EH (cell line): Measurements from ENCODE around the gene CYTH1.

Experiments
- DNase-seq: peaks from one replicate; pipeline ENCODE4 v3.0.0-alpha.2; 2015; ENCODE audit warnings: low read depth

The CYTH1 gene

GRCh38 chr17:78715000-78715771 lies 66.9 kb downstream of the CYTH1 start:
- DNase-seq = no peak

DNA sequence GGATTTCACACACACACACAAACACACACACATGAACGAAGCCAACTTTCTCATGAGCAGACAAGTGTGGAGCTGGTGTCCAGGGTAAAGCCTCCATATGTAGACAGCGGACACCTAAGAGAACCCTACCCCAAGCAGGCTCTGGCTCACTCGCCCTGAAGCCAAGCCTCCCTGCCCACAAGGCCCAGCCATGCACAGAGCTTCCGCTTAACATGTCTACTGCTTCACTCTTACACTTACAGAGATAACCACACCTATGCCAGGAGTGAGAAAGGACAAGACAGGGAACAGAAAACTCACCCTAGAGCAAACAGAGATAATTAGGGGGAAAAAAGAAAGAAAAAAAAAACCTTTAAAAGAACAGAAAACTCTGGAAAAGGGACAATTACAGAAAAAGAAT lies 67.5 kb downstream of the CYTH1 start:
- DNase-seq = no peak

DNA sequence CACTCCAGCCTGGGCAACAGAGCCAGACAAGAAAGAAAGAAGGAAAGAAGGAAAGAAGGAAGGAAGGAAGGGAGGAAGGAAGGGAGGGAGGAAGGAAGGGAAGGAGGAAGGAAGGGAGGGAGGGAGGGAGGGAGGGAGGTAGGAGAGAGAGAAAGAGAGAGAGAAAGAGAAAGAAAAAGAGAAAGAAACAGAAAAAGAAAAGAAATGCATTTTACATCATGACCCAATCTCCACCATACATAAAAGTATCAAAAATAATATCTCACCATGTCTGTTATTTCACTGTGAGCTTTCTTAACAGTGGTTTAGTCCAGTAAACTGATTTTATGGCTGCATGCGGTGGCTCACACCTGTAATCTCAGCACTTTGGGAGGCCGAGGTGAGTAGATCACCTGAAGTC lies 70.0 kb downstream of the CYTH1 start:
- DNase-seq = no peak

DNA sequence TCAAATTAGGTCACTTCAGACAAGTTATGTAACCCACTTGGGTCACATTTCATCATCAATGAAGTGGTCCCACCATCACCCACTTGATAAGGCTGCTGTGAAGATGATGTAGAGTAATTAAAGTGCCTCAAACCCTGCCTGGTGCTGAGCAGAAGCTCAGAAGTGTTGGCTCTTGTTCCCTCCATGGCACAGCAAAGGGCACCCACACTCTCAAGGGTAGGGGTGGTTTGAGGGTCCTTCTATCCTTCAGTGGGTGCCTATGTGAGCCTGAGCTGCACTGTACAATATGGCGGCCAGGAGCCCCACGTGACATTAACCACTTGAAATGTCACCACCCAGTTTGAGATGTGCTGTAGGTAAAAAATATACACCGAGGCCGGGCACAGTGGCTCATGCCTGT lies 71.5 kb downstream of the CYTH1 start:
- no peak for DNase-seq

GRCh38 chr17:78709751-78710181 lies 72.3 kb downstream of the CYTH1 start:
- no peak for DNase-seq

DNA sequence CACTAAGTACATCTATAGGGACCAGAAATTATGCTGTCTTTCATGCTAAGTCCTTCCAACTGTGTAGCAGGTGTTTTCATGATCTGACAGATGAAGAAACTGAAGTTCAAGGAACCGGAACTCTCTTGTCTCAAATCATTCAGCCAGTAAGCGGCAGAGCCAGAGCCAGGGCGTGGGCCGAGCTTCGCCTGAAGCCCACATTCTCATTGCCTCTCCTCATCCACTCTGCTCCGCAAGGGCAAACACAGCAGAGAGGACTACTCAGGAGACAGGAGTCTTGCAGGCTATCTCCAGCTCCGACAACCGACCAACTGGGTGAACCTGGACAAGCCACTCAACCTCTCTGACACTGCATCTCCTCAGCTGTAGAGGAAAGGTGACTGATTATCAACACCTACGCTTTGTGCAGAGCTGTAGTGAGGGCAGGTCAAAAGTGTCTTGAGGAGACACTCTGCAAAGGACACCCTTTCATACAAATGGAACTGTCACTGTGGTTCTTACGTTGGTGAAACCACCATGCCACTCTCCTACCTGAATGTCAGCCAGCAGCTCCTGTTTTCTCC lies 72.9 kb downstream of the CYTH1 start:
- DNase-seq = no peak

GRCh38 chr17:78708510-78708973 lies 73.5 kb downstream of the CYTH1 start:
- peak; percentile 83 for DNase-seq

GRCh38 chr17:78707923-78708322 lies 74.2 kb downstream of the CYTH1 start:
- DNase-seq = no peak

GRCh38 chr17:78707016-78707415 lies 75.1 kb downstream of the CYTH1 start:
- DNase-seq = peak; percentile 71

DNA sequence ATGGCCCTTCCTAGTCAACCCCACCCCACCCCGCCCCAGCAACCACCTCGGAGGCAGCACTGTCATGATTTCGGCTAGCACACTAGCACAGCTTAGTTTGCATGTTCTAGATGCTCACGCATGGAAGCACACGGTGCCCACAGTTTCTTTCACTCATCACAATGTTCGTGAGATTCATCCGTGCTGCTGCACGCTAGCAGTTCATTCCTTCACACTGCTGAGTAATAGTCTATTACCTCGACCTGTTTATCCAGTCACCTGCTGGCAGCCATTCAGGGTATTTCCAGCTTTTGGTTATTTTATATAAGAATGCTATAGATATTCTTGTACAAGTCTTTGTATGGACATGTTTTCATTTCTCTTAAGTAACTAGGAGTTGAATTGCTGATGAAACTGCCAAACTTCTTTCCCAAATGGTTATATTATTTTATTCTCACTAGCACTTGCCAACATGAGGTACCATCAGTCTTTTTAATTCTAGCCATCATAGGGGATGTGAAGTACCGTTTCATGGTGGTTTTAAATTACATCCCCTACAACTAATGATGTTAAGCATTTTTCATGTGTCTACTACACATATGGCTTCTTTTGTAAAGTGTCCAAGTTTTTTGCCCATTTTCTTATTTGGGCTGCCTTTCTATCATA lies 75.7 kb downstream of the CYTH1 start:
- DNase-seq = no peak

DNA sequence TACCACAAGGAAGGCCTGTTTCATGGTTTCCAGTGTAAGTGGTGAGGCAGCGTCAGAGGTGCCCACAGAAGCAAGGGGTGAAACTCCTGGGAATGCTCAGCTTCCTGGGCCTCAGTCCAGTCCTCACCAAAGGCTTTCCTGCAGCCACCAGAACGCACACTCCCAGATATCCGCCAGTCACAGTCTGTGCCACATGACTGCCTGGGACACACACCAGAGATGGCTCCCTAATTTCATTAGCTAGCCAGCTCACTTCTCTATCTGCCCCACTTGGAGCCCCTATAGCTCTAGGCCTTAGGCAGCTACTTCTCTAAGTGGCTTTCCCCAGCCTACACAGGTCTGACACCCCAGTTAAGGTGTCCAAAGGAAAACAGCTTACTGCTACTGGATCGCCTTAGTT lies 77.0 kb downstream of the CYTH1 start:
- DNase-seq = no peak

- no peak for DNase-seq
Measured at GRCh38 chr17:78704594-78704993, 77.5 kb downstream of the CYTH1 start.

- peak; percentile 54 for DNase-seq
Measured at GRCh38 chr17:78697554-78698343, 84.3 kb downstream of the CYTH1 start.

- DNase-seq = no peak
Measured at GRCh38 chr17:78697122-78697521, 85.0 kb downstream of the CYTH1 start.

DNA sequence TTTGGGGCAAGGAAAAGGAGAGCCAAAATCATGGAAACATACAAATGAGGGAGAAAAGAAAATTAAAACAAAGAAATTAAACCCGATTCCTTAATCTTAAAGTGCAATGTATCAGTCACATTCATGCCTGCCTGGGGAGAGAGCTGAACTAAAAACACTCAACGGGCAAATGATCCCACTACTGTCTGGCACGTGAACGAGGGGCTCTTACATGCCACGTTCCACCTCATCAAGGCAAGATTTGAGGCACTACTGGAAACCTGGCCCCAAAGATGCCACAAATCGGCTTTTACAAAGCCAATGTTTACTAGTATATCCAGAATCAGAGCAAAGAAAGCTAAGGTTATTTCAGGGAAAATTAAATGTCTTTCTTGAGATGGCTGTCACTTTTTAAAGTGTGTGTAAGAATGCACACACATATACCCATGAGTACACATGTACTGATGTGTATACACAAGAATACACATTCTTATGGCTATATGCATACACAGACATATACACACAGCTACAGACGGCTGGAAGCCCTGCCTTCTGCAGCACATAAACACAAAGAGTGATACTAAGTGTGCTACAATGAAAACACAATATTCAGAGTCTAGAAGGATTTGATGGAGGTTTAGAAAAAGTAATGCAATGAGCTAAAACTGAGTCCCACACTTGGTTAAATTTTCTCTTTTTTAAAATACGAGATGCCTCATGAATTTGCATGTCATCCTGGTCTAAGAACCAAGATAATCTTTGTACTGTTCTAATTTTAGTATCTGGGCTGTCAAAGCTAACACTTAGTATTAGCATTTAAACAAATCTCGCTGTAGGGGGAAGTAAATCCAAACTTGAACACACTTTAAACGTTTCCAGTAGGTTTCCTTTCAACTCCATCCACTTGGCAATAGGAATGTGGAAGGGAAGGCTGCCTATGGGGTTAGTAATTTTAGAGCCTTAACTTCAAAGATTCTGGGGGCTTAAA lies 85.8 kb downstream of the CYTH1 start:
- no peak for DNase-seq

DNA sequence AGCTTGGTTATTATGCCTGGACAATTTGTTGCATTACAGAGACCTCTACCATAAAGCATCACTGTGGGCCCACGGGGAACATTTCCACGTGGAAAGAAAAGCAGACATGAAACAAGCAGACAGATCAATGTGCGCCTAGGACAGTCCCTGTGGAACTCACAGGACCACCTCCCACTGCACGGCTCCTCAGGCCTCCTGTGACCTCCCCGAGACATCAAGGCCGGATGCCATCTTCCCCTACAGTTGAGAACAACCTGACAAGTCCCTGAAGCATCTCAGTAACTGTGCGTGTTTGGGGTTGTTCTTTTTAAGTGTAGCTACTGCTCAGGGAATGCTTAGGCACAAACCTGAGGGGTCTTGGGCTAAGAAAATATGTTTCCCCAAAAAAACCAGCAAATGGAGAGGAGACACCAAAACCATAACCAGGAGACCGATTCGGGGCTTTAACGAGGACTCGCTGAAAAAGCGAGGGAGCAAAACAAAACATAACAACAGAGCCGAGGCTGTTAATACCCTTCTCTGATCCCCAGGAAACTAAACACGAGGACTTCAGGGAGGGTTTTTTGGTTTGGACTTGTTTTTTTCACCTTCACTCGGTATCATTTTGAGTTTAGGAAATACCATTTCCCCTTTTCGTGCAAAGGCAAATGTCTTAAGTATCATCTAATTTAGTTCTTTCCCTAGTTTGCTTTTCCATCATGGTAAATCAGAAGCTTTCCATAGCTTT lies 87.1 kb downstream of the CYTH1 start:
- no peak for DNase-seq

- no peak for DNase-seq
Measured at GRCh38 chr17:78693346-78694083, 88.6 kb downstream of the CYTH1 start.

DNA sequence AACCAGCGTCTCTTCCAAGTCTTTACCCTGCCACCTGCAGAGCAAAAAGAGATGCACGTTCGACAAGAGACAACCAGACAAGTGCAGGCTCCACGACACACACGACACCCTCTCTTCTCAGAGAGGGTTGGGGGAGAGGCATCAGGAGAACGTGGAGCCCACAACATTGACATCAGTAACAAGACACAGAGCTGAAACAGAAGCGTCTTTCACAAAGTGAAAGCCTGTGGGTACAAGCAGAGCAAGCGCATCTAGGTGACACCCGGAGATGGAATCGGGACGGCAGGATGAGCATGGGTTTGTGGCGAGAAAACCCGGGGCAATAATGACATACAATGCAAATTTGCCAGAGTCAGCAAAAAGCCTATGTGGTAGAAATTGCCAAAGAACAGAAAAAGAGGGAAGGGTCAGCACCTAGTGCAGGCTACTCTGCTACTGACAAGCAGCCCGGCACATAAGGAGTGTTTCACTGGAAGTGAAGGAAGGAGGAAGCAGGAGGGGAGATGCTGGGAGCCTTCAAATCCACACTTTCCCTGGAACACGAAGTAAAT lies 89.5 kb downstream of the CYTH1 start:
- DNase-seq = no peak

DNA sequence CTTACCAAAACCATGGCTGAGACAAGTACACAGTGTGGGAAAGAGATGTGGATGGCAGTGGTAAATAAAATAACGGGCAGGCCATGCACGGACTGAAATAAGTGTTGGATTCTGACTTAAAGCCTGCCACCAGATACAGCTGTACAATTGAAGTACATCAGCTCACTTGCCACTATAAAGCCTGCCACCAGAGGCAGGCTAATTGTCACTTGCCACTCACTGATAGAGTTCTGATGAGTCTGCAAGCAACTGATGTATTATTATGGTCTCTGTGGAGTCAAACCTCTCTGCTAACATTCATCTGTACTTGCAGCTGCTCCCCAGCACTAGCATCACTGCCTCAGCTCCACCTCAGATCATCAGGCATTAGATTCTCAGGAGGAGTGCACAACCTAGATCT lies 93.0 kb downstream of the CYTH1 start:
- DNase-seq = no peak

DNA sequence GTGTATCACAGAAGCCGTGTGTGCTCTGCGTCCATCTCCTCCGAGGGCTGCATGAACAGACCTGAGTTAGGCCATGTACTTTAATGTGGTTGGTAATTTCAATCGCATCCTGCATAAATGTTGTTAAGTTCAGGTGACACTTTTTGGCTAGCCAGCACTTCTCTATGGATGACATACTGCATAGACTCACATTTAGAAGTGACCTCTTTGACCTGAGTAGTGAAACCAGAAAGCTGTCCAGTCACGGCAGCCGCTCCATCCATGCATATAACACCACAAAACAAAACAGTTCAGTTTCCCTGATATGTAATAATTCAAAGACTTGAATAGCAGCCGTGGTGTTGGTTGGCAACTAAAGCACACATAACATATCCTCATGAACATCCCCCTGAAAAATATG lies 94.1 kb downstream of the CYTH1 start:
- DNase-seq = no peak
